Esophagus muscularis mucosa (tissue), 3 donors: ENCODE data around the gene ZDHHC22.

Experiments
- CTCF ChIP-seq, 3 experiments: fragments of 200-600 bp in 2 of 3; fragments of 450-650 bp in 1 of 3; sonication (generic) in 2 of 3; IDR thresholded peaks; one replicate each; pipeline ENCODE4 v1.5.1; 2017 to 2019; ENCODE audit warnings: antibody characterized with exemption in 3 of 3, mild to moderate bottlenecking in 2 of 3, moderate library complexity in 1 of 3
- POLR2A ChIP-seq: fragments of 450-650 bp; IDR thresholded peaks from one replicate; pipeline ENCODE4 v1.6.1; 2017; ENCODE audit warnings: antibody characterized with exemption, moderate library complexity, mild to moderate bottlenecking, low read depth
- POLR2AphosphoS5 ChIP-seq, 2 donors: sonication (generic); formaldehyde crosslinking; IDR thresholded peaks; one replicate each; pipeline ENCODE4 v1.6.1; 2017; ENCODE audit warnings: antibody characterized with exemption in 2 of 2

- TF ChIP-seq CTCF (IDR thresholded peaks at IDR 0.05) (no peak), POLR2AphosphoS5 (IDR thresholded peaks at IDR 0.05) (no peak), POLR2A (no peak)
Measured at GRCh38 chr14:77183896-77184295, 42.3 kb upstream of the ZDHHC22 start.
